Measurements from ENCODE around the gene PCDHB11. TPM values are rescaled to one million over a fixed set of nuclear protein-coding genes. Genes with fewer than 3 reads are reported as not detected.

The PCDHB11 gene
- total and polyA plus RNA-seq, 2 experiments from 2014 or later = 1.1 to 1.2 TPM

DNA sequence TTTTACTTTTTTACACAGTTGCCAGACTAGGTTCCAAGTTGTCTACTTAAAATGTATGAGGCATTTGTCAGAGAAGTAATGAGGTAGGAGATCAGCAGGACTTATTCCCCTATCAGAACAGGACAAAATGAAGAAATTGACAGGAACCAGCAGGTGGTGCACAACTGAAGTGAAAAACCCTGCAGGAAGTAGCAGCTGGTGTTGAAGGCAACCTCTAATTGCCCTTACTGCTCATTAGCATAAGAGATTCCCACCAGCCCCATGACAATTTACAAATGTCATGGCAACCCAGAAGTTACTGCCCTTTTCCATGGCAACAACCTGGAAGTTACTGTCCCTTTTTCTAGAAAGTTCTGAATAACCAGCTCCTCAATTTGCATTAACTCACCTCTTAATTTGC lies 51.1 kb downstream of the PCDHB11 start:
- Histone ChIP-seq H3K36me3 (ENCODE audit: low read depth) (no peaks in the 10 kb centered on the region), H3K9me2 (ENCODE audit: insufficient read depth) (no peaks in the 10 kb centered on the region), H3K4me2 (ENCODE audit: unreplicated experiment) (no peak overlapping the region), H3K27ac (no peak overlapping the region), H3K27me3 (replicated peaks; ENCODE audit: insufficient read depth) (no peaks in the 10 kb centered on the region), H4K20me1 (ENCODE audit: insufficient read depth) (no peaks in the 10 kb centered on the region), H3K4me3 (no peak overlapping the region), H3K79me2 (ENCODE audit: insufficient read depth) (no peaks in the 10 kb centered on the region), H3K4me1 (ENCODE audit: insufficient read depth) (no peaks in the 10 kb centered on the region), H2AFZ (no peak overlapping the region), H3K9ac (no peak overlapping the region), H3K9me3 (ENCODE audit: low read depth) (peaks cover 5% of the 10 kb centered on the region), H3F3A (ENCODE audit: insufficient read depth) (no peaks in the 10 kb centered on the region)
- TF ChIP-seq EZH2 (IDR thresholded peaks at IDR 0.05; ENCODE audit: insufficient read depth, poor library complexity, severe bottlenecking) (no peak), EZH2phosphoT487 (IDR thresholded peaks at IDR 0.05; ENCODE audit: insufficient read depth, low read depth) (no peak)
- in situ Hi-C loops (cut with MboI) = no loop called here
- no peak for DNase-seq

Other genes with a start within 250 kb of the PCDHB11 start
Only the 30 nearest of the 37 such genes appear.
- gene PCDHB1, start 148.3 kb upstream of the PCDHB11 start, total RNA-seq (2014; rRNA removed; shearing (Covaris generic)) = not detected in 2 replicates
- not detected in 2 replicates for gene PCDHB1, start 148.3 kb upstream of the PCDHB11 start, polyA plus RNA-seq (2016; fragmentation: Nextera tagmentation; extraction: Ambion mirVana)
- 4.9 and 8.9 TPM in 2 replicates for gene PCDHB2, start 105.0 kb upstream of the PCDHB11 start, total RNA-seq (2014; rRNA removed; shearing (Covaris generic))
- 4.4 and 6.0 TPM in 2 replicates for gene PCDHB2, start 105.0 kb upstream of the PCDHB11 start, polyA plus RNA-seq (2016; fragmentation: Nextera tagmentation; extraction: Ambion mirVana)
- 0.76 and 1.1 TPM in 2 replicates for gene PCDHB3, start 99.2 kb upstream of the PCDHB11 start, total RNA-seq (2014; rRNA removed; shearing (Covaris generic))
- 0.23 and 0.24 TPM in 2 replicates for gene PCDHB3, start 99.2 kb upstream of the PCDHB11 start, polyA plus RNA-seq (2016; fragmentation: Nextera tagmentation; extraction: Ambion mirVana)
- gene PCDHB4, start 77.8 kb upstream of the PCDHB11 start, total RNA-seq (2014; rRNA removed; shearing (Covaris generic)) = 0.22 and 0.63 TPM in 2 replicates
- gene PCDHB4, start 77.8 kb upstream of the PCDHB11 start, polyA plus RNA-seq (2016; fragmentation: Nextera tagmentation; extraction: Ambion mirVana) = 0.60 and 1.0 TPM in 2 replicates
- gene PCDHB5, start 64.4 kb upstream of the PCDHB11 start, total RNA-seq (2014; rRNA removed; shearing (Covaris generic)) = 0.43 and 1.3 TPM in 2 replicates
- 0.05 TPM in 1 of 2 replicates, not detected in the other for gene PCDHB5, start 64.4 kb upstream of the PCDHB11 start, polyA plus RNA-seq (2016; fragmentation: Nextera tagmentation; extraction: Ambion mirVana)
- gene PCDHB6, start 49.6 kb upstream of the PCDHB11 start, total RNA-seq (2014; rRNA removed; shearing (Covaris generic)) = 0.22 and 0.38 TPM in 2 replicates
- gene PCDHB6, start 49.6 kb upstream of the PCDHB11 start, polyA plus RNA-seq (2016; fragmentation: Nextera tagmentation; extraction: Ambion mirVana) = 0.10 and 0.25 TPM in 2 replicates
- gene PCDHB7, start 27.0 kb upstream of the PCDHB11 start, total RNA-seq (2014; rRNA removed; shearing (Covaris generic)) = 0.65 and 0.89 TPM in 2 replicates
- gene PCDHB7, start 27.0 kb upstream of the PCDHB11 start, polyA plus RNA-seq (2016; fragmentation: Nextera tagmentation; extraction: Ambion mirVana) = 0.51 and 0.52 TPM in 2 replicates
- 2.1 and 2.9 TPM in 2 replicates for gene PCDHB8, start 21.8 kb upstream of the PCDHB11 start, total RNA-seq (2014; rRNA removed; shearing (Covaris generic))
- gene PCDHB8, start 21.8 kb upstream of the PCDHB11 start, polyA plus RNA-seq (2016; fragmentation: Nextera tagmentation; extraction: Ambion mirVana) = 0.83 and 1.0 TPM in 2 replicates
- gene PCDHB16, start 17.2 kb upstream of the PCDHB11 start, total RNA-seq (2014; rRNA removed; shearing (Covaris generic)) = 4.2 and 5.1 TPM in 2 replicates
- 4.8 and 5.0 TPM in 2 replicates for gene PCDHB16, start 17.2 kb upstream of the PCDHB11 start, polyA plus RNA-seq (2016; fragmentation: Nextera tagmentation; extraction: Ambion mirVana)
- 1.5 and 2.5 TPM in 2 replicates for gene PCDHB9, start 12.5 kb upstream of the PCDHB11 start, total RNA-seq (2014; rRNA removed; shearing (Covaris generic))
- gene PCDHB9, start 12.5 kb upstream of the PCDHB11 start, polyA plus RNA-seq (2016; fragmentation: Nextera tagmentation; extraction: Ambion mirVana) = 1.3 and 1.9 TPM in 2 replicates
- 1.3 and 2.9 TPM in 2 replicates for gene PCDHB10, start 7.3 kb upstream of the PCDHB11 start, total RNA-seq (2014; rRNA removed; shearing (Covaris generic))
- 0.86 and 1.3 TPM in 2 replicates for gene PCDHB10, start 7.3 kb upstream of the PCDHB11 start, polyA plus RNA-seq (2016; fragmentation: Nextera tagmentation; extraction: Ambion mirVana)
- gene PCDHB12, start 9.1 kb downstream of the PCDHB11 start, total RNA-seq (2014; rRNA removed; shearing (Covaris generic)) = 0.43 and 2.9 TPM in 2 replicates
- 0.48 and 0.53 TPM in 2 replicates for gene PCDHB12, start 9.1 kb downstream of the PCDHB11 start, polyA plus RNA-seq (2016; fragmentation: Nextera tagmentation; extraction: Ambion mirVana)
- 2.8 and 3.3 TPM in 2 replicates for gene PCDHB13, start 14.3 kb downstream of the PCDHB11 start, total RNA-seq (2014; rRNA removed; shearing (Covaris generic))
- 1.6 and 2.0 TPM in 2 replicates for gene PCDHB13, start 14.3 kb downstream of the PCDHB11 start, polyA plus RNA-seq (2016; fragmentation: Nextera tagmentation; extraction: Ambion mirVana)
- 2.1 and 4.3 TPM in 2 replicates for gene PCDHB14, start 23.7 kb downstream of the PCDHB11 start, total RNA-seq (2014; rRNA removed; shearing (Covaris generic))
- 1.7 and 2.1 TPM in 2 replicates for gene PCDHB14, start 23.7 kb downstream of the PCDHB11 start, polyA plus RNA-seq (2016; fragmentation: Nextera tagmentation; extraction: Ambion mirVana)
- gene PCDHB15, start 45.8 kb downstream of the PCDHB11 start, total RNA-seq (2014; rRNA removed; shearing (Covaris generic)) = 2.7 and 2.8 TPM in 2 replicates
- 1.5 and 1.9 TPM in 2 replicates for gene PCDHB15, start 45.8 kb downstream of the PCDHB11 start, polyA plus RNA-seq (2016; fragmentation: Nextera tagmentation; extraction: Ambion mirVana)
- gene SLC25A2, start 104.4 kb downstream of the PCDHB11 start, total RNA-seq (2014; rRNA removed; shearing (Covaris generic)) = not detected in 2 replicates
- not detected in 2 replicates for gene SLC25A2, start 104.4 kb downstream of the PCDHB11 start, polyA plus RNA-seq (2016; fragmentation: Nextera tagmentation; extraction: Ambion mirVana)
- gene TAF7, start 121.2 kb downstream of the PCDHB11 start, total RNA-seq (2014; rRNA removed; shearing (Covaris generic)) = 65.0 and 65.9 TPM in 2 replicates
- gene TAF7, start 121.2 kb downstream of the PCDHB11 start, polyA plus RNA-seq (2016; fragmentation: Nextera tagmentation; extraction: Ambion mirVana) = 104 and 114 TPM in 2 replicates
- gene PCDHGA1, start 130.9 kb downstream of the PCDHB11 start, total RNA-seq (2014; rRNA removed; shearing (Covaris generic)) = 0.38 and 1.8 TPM in 2 replicates
- gene PCDHGA1, start 130.9 kb downstream of the PCDHB11 start, polyA plus RNA-seq (2016; fragmentation: Nextera tagmentation; extraction: Ambion mirVana) = 0.63 and 0.72 TPM in 2 replicates
- 6.3 and 7.3 TPM in 2 replicates for gene PCDHGA2, start 139.1 kb downstream of the PCDHB11 start, total RNA-seq (2014; rRNA removed; shearing (Covaris generic))
- 4.3 and 5.3 TPM in 2 replicates for gene PCDHGA2, start 139.1 kb downstream of the PCDHB11 start, polyA plus RNA-seq (2016; fragmentation: Nextera tagmentation; extraction: Ambion mirVana)
- 7.5 and 7.6 TPM in 2 replicates for gene PCDHGA3, start 144.2 kb downstream of the PCDHB11 start, total RNA-seq (2014; rRNA removed; shearing (Covaris generic))
- 4.0 and 5.4 TPM in 2 replicates for gene PCDHGA3, start 144.2 kb downstream of the PCDHB11 start, polyA plus RNA-seq (2016; fragmentation: Nextera tagmentation; extraction: Ambion mirVana)
- 0.25 and 0.86 TPM in 2 replicates for gene PCDHGB1, start 150.5 kb downstream of the PCDHB11 start, total RNA-seq (2014; rRNA removed; shearing (Covaris generic))
- 0.16 and 0.19 TPM in 2 replicates for gene PCDHGB1, start 150.5 kb downstream of the PCDHB11 start, polyA plus RNA-seq (2016; fragmentation: Nextera tagmentation; extraction: Ambion mirVana)
- 10.8 and 13.9 TPM in 2 replicates for gene PCDHGA4, start 155.4 kb downstream of the PCDHB11 start, total RNA-seq (2014; rRNA removed; shearing (Covaris generic))
- 8.1 and 8.6 TPM in 2 replicates for gene PCDHGA4, start 155.4 kb downstream of the PCDHB11 start, polyA plus RNA-seq (2016; fragmentation: Nextera tagmentation; extraction: Ambion mirVana)
- gene PCDHGB2, start 160.4 kb downstream of the PCDHB11 start, total RNA-seq (2014; rRNA removed; shearing (Covaris generic)) = 2.2 and 2.5 TPM in 2 replicates
- 0.76 and 0.94 TPM in 2 replicates for gene PCDHGB2, start 160.4 kb downstream of the PCDHB11 start, polyA plus RNA-seq (2016; fragmentation: Nextera tagmentation; extraction: Ambion mirVana)
- gene PCDHGA5, start 164.5 kb downstream of the PCDHB11 start, total RNA-seq (2014; rRNA removed; shearing (Covaris generic)) = 0.86 and 1.3 TPM in 2 replicates
- 0.24 and 0.35 TPM in 2 replicates for gene PCDHGA5, start 164.5 kb downstream of the PCDHB11 start, polyA plus RNA-seq (2016; fragmentation: Nextera tagmentation; extraction: Ambion mirVana)
- 2.8 and 4.0 TPM in 2 replicates for gene PCDHGB3, start 170.6 kb downstream of the PCDHB11 start, total RNA-seq (2014; rRNA removed; shearing (Covaris generic))
- 0.95 and 1.2 TPM in 2 replicates for gene PCDHGB3, start 170.6 kb downstream of the PCDHB11 start, polyA plus RNA-seq (2016; fragmentation: Nextera tagmentation; extraction: Ambion mirVana)
- 5.4 and 5.8 TPM in 2 replicates for gene PCDHGA6, start 174.3 kb downstream of the PCDHB11 start, total RNA-seq (2014; rRNA removed; shearing (Covaris generic))
- gene PCDHGA6, start 174.3 kb downstream of the PCDHB11 start, polyA plus RNA-seq (2016; fragmentation: Nextera tagmentation; extraction: Ambion mirVana) = 2.1 and 2.6 TPM in 2 replicates
- gene PCDHGA7, start 183.1 kb downstream of the PCDHB11 start, total RNA-seq (2014; rRNA removed; shearing (Covaris generic)) = 0.43 and 1.6 TPM in 2 replicates
- 0.84 and 1.1 TPM in 2 replicates for gene PCDHGA7, start 183.1 kb downstream of the PCDHB11 start, polyA plus RNA-seq (2016; fragmentation: Nextera tagmentation; extraction: Ambion mirVana)
- 6.8 and 7.6 TPM in 2 replicates for gene PCDHGB4, start 188.1 kb downstream of the PCDHB11 start, total RNA-seq (2014; rRNA removed; shearing (Covaris generic))
- 5.0 and 5.6 TPM in 2 replicates for gene PCDHGB4, start 188.1 kb downstream of the PCDHB11 start, polyA plus RNA-seq (2016; fragmentation: Nextera tagmentation; extraction: Ambion mirVana)
- gene PCDHGA8, start 193.0 kb downstream of the PCDHB11 start, total RNA-seq (2014; rRNA removed; shearing (Covaris generic)) = 0.86 and 1.5 TPM in 2 replicates
- 0.25 and 0.69 TPM in 2 replicates for gene PCDHGA8, start 193.0 kb downstream of the PCDHB11 start, polyA plus RNA-seq (2016; fragmentation: Nextera tagmentation; extraction: Ambion mirVana)
- gene PCDHGB5, start 198.3 kb downstream of the PCDHB11 start, total RNA-seq (2014; rRNA removed; shearing (Covaris generic)) = 13.2 and 14.9 TPM in 2 replicates
- gene PCDHGB5, start 198.3 kb downstream of the PCDHB11 start, polyA plus RNA-seq (2016; fragmentation: Nextera tagmentation; extraction: Ambion mirVana) = 15.0 and 15.7 TPM in 2 replicates